Activated CD4-positive, alpha-beta T cell treated with anti-CD3 and anti-CD28 coated beads, Interleukin-2, amount 50 U/mL, for 16 hours (primary cell): Measurements from ENCODE around the gene PKIG.

Experiments used
- DNase-seq: peaks from one replicate; pipeline ENCODE4 v3.0.0-alpha.2; 2020

The PKIG gene

DNA sequence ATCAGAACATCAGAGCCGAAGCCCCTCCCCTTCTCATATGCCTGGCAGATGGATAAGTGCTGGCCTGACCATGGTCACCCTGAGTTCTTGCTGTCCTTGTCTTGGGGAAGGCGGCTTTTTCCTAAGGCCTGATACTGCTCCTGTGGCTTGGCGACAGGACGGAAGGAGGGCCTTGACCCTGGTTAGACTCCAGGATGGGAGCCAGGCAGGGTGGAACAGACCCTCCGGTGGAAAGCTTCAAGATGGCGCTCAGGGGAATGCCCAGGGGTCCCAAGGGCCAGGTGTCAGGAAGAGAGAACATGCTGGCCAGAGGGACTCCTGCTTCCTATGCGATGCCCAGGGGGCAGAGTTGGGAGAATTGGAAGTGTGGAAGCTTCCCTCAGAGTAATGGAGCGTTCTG lies 39.6 kb downstream of the PKIG start:
- DNase-seq, result no peak

DNA sequence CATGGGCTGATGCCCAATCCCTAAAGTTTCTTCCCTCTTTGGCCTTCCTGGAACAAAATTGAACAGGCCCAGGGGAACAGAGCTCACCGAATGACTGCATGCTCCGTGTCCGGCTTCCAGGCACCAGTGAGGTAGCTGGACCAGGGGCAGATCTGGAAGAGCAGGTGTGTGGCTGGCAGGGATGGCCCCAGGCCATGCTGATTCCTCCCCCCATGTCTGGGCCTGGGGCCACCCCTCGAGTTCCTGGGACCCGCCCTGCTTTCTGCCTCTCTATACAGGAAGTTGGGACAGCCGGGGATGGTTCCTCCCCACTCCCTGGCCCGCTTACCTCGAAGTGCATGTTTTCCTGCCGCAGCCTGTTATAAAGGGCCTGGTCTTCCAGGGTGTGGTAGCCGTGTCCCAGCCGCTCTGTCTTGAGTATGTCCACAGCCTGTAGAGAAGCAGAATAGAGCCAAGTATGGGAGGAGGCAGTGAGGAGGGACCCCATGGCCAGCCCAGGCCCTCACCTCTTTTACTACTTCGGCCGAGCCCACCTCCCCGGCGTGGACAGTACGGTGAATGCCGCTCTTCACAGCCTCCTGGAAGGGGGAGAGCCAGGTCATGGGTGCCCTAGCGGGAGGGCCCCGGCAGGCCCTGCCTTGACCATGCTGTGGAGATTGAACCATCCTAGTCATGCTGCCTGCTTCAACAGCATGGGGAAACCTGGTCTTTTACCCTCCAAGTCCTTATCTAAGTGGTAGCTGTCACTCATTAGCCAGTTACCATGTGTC lies 40.3 kb downstream of the PKIG start:
- no peak for DNase-seq

DNA sequence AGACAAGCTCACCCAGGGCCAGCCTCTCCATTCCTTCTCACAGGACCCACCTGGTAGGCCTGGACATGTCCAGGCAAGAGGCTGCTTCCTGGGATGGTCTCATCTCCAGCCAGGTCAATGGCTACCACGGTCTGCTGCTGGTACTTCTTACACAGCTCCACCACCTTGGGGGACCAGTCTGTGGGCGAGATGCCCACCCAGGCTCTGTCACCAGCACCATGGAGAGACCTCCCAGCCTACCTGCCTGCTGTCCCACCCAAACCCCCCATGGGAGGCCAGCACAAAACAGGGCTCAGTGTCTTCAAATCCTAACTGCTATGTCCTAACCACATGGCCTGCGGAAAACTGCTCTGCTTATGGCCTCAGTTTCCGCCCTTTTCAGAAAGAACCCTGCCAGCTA lies 41.8 kb downstream of the PKIG start:
- no peak for DNase-seq

DNA sequence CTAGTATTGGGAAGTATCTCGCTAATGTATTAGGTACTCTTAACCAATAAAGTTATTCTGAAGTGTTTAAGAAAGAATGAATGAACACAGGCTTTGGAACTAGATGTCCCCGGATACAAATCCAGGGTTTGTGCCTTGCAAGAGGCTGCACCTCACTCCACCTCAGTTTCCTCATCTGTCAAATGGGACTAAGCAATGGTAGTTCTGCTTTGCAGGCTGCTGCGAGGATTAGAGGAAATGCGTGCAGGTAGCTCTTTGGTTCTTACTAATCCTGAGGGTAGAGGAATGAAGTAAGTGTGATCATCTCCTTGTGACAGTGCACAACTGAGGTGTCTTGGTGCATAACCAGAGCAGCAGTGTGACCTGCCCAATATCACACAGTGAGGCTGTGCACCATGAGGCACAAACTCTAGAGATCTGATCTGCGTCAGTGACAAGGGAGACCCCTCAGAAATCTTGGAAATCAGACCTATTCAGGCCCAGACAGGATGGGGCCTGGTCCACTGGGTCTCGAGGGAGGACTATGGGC lies 42.4 kb downstream of the PKIG start:
- DNase-seq, result peak; percentile 42

DNA sequence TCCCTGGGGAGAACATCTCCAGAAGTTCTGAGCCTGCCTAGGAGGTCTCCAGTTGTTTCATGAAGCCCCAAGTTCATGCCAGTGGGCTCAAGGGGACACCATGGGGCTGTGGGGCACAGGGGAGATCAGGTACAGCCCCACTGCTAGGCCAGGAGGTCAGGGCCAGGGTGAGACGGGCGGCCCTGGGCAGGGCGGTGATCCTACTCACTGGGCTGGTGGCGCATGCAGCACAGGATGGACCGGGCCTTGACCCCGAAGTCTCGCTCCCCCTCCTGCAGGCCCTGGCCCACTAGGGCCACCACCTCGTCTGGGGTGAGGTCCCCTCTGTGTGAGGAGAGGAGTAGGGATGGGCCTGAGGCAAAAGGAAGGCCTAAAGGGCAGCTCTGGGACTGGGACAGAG lies 43.0 kb downstream of the PKIG start:
- DNase-seq, result no peak

DNA sequence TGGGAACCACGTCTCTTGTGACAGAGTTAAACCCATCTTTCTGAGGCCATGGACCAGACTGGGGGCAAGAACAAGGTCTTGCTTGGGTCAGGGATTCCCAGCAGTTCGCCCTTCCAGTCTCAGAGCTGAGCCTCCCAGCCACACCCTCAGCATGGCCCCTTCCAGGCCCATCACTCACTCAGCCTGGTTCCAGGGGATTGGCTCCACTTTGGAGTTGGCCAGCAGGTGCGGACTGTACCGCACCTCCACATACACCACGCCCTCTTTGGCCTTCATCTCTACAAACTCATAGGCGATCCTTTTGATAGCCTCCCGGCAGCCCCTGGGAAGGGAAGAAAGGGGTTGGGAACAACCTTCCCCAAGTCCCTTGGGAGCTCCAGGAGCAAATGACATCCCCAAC lies 43.9 kb downstream of the PKIG start:
- DNase-seq, result no peak

DNA sequence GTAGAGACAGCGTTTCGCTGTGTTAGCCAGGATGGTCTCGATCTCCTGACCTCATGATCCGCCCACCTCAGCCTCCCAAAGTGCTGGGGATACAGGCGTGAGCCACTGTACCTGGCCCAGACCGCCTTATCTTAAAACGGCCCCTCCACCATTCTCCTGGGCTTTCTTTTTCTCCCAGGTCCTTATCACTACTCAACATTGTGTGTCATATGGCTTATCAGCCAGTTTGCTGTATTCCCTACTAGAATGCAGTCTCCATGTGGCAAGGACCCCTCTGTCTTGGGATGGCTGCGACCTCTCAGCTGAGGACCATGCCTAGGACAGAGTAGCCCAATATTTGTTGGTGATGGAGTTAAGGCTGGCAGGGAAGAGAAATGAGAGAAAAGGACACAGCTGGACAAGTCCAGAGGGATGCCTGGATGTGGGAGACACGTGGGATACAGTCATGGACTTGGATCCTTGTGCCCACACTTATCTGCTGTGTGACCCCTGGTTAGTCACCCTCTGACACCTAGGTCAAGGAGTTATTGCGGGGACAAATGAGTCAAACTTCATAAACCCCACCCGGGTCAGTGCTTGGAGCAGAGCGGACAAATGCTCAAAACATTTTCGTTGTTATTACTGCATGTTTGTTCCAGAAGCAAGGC lies 45.1 kb downstream of the PKIG start:
- no peak for DNase-seq

DNA sequence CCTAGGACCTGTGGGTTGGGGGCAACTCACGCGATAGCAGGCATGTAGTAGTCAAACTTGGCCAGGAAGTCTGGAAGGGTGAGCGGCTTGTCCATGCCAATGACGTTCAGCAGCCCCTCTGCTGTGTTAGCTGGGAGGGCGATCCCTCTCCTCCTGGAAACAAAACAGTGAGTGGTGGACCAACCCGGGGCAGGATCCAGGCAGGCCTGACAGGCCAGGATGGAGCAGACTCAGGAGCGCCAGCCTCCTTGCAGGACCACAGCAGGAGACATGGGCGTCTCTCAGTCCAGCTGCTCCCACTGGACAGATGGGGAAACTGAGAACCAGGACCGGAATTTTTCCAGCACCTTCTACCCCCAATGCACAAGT lies 46.6 kb downstream of the PKIG start:
- no peak for DNase-seq

DNA sequence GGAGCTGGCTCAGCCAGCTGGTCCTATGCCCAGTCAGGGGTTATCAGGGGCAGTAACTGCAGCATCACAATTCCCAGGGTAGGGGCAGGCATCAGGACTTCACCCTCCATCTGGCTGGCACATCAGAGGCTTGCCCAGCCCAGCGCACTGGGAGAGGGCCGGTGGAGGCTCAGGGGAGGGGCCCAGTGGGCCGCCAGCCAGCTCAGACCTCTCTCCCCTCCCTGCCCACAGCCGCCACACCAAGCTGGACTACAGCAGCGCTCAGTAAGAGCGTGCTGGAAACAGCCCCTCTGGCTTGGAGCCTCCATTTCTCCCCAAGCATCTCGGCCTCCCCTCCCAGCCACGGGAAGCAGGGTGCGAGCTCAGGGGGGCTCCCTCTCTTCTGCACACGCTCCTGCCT lies 47.2 kb downstream of the PKIG start:
- no peak for DNase-seq

DNA sequence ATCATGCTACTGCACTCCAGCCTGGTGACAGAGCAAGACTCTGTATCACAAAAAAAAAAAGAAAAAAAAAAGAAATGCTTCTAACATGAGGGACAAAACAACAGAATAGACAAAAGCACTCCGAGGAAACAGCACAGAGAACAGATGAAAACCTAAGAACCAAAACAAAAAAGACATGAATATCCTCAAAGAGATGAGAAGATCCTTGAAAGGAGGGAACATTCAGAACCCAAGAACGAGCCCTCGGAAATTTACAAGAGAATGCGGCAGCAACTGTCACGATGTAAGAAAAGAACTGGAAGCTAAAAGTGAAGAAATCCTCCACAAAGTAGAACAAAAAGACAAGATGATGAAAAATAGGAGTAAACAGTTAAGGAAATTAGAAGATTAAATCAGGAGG lies 47.9 kb downstream of the PKIG start:
- no peak for DNase-seq

DNA sequence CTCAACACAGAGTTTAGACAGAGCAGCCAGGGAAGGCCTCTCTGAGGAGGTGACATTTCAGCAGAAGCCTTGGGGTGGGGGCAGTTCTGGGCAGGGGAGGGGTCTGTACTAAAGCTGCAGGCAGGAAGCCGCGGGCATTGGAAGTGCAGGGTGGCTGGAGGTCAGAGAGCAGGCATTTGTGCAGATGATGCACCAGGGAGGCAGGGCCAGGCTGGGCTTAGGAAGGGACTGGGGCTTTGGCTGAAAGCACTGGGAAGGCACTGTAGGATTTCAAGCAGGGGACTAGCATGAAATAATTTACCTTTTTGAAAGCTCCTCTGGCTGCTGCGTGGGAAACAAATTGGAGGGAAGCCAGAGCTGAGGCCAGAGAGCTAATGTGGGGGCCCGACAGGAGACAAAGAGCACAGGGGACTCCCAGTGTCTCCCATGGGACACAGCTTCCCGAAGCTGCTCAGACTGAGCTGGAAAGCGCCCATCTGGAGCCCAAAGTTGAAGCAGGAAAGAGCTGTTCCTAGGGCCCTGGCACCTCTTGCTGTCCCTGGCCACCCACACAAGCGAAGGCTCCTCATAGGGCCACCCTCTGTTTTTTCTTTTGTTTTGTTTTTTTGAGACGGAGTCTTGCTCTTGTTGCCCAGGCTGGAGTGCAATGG lies 49.8 kb downstream of the PKIG start:
- no peak for DNase-seq

DNA sequence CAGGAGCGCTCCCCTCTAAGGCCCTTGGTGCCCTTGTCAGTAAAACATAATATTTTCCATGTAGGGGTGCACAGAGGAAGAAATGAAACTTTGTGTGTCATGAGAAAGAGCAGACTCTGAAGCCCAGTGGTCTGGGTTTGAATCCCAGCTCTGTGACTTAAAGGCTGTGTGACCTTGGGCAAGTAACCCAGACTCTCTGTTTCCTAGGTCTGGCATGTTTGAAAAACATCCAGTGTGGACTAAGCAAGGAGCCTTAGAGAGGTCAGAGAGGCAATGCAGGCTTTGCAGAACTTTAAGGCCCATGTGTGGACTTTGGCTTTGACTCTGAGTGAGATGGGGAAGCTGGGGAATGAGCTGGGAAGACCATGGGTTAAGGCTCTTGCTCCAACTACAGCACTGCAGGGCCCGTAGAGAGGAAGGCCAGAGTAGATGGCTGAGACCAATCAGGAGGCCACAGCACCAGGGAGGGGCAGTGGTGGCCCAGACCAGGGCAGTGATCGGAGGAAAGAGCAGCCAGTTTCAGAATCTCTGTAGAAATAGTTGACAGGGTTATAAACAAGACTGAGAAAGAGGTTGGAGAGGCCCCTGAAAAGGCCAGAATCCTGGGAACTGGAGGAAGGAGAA lies 50.9 kb downstream of the PKIG start:
- DNase-seq, result no peak

DNA sequence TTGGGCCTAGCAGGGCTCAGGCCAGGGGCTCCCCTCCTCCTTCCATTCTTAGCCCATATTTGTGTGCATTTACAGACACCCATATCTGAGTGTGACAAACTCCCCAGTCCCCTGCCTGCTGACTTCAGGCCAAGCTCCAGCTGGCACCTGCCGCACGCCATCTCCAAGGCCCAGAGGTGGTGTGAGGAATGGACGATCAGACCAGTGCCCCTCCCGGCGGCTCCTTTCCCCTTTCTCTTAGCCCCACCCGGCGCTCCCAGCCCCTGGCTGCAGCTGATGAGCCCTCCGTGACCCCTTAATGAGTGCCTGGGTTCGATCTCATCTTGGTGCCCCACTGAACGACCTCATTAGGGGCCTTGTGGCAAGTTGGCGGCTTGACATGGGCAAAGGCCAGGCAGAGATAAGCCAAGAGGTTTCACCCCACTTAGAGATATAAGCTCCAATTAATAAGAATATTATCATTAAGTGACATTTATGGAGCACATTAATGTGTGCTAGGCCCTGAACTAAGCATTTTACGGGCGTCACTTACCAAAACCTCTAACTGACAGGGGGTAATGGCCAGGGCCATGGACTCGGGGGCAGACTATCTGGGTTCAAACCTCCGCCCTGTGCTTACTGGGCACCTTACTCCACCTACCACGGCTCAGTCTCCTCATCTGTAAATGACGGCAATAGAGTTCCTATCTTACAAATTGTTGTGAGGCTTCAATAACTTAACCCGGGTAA lies 51.7 kb downstream of the PKIG start:
- DNase-seq, result no peak

DNA sequence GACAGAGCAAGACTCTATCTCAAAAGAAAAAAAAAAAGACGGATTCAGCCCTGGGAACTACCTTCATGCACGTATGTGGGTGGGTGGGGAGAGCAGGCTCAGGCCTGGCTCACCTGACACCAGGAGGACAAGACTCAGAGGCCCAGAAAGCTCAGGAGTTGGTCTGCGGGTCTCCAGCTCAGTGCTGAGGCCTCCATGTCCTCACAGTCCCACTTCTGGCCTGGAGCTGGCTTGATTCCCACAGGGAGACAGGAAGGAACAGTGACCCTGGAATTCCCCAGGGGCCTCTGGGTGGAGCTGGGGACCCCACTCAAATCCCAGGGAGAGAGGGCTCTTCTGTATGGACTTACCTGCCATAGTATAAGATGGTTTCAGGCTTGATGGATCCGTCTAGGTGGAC lies 53.5 kb downstream of the PKIG start:
- DNase-seq, result no peak

DNA sequence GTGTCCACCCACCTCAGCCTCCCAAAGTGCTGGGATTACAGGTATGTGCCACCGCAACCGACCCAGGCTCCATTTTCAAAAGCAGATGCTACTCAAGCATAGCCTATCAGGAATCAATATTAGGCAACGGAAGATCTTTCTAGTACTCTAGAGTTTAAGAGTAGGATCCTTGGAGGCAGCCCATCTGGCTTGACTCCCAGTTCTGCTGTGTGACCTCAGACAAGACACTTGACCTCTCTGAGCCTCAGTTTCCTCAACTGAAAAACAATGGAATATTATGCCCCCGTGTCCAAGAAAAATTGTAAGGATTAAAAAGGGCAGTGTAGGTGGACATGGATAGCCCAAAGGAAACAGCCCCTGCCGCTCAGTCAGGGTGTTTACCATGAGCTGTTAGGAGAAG lies 54.7 kb downstream of the PKIG start:
- DNase-seq, result no peak

DNA sequence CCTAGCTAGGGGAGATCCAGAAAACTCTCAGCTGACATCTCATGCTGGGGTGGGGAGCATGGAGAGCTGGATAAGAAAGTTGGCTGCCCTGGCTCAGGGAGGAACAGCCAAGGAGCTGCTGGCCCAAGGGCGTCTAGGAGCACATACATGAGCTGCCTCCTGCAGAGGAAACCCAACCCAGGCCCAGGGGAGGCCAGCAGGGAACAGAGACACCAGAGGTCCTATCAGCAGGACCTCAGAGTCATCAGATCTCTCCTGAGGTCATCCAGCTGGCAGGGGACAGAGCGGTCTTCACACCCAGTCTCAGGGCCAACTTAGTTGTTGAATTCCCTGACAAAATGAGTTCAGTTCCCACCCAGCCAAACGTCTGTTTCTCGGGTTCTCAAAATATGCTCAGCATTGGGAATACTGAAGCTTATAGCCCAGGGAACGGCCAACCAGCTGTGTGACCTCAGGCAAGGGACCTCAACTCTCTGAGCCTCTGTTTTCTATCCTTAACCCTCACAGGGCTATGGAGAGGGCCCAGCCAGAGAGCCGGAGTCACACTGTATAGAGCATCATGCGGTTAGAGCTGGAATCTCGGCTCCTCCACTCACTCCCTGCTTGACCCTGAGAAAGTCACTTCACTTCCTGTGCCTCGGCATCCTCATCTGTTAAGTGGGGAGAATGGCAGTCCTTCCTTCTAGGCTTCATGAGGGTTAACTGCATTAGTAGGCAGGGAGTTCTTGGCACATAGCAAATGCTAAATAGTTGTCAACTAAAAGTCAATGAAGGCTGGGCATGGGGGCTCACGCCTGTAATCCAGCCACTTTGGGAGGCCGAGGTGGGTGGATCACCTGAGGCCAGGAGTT lies 55.4 kb downstream of the PKIG start:
- no peak for DNase-seq

DNA sequence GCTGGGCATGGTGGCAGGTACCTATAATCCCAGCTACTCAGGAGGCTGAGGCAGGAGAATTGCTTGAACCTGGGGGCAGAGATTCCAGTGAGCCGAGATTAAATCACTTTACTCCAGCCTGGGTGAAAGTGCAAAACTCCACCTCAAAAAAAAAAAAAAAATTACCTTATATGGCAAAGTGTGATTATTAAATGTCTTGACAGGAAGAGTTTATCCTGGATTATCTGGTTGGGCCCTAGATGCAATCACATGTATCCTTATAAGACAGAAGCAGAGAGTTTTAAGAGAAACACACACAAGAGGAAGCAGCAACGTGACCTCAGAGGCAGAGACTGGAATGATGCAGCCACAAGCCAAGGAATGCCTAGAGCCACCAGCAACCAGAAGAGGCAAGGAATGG lies 58.1 kb downstream of the PKIG start:
- DNase-seq, result no peak

DNA sequence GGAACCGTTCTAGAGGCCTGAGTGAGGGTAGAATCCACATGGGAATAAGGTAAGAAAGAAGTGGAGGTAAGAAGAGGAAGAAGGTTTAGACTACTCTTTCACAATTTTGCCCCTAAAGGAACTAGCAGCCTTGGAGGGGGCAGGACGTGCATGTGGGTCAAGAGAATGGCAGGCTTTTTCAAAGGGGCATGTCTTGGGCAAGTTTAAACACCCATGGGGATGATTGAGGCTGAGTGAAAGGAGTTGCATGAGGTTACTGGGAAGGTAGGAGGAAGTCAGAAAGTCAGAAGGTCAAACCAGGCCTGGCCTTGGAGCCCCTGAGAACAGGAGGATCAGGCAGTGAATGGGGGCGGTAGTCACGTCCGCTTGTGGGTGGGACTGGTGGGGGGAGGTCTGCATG lies 58.9 kb downstream of the PKIG start:
- no peak for DNase-seq

DNA sequence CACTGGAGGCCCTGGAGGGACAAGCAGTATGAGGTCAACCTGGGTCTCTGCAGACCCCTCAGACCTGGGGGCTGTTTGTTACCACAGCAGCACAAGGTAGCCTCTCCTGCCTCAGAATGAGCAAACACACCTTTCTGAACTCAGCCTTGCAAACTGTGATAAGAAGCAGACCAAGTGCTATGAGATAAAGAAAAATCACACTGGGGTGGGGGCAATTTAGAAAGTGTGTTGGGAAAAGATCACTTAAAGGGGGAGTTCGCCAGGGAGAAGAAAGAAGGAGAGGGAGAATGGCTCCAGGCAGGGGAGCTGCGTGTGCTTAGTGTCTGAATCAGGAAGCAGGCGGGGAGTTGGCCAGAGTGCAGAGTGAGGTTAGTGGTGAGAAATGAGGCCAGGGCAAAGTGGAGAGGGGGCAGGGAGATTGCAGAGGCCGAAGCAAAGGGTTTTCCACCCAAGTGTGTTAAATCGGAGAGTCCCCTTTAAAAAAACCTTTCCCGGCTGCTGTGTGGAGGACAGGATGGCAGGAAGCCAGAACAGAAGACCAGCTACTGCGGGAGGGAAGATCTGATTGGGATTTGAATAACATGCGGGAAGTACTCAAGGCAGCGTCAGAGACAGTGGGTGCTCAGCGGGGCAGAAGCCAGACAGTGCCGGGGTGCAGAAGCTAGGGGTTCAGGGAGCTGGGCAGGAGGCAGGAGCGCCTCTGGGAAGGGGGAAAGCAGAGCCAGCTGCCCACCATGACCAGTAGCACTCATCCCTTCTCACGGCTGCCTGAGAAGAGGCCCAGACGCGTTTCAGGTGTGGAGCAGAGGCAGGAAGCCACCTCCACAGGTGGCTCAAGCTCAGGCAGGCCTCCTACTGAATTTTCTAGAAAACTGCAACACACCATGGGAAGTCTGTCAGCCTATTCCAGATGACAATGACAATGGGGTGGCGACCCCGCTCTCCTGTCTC lies 60.1 kb downstream of the PKIG start:
- peak; percentile 34 for DNase-seq

DNA sequence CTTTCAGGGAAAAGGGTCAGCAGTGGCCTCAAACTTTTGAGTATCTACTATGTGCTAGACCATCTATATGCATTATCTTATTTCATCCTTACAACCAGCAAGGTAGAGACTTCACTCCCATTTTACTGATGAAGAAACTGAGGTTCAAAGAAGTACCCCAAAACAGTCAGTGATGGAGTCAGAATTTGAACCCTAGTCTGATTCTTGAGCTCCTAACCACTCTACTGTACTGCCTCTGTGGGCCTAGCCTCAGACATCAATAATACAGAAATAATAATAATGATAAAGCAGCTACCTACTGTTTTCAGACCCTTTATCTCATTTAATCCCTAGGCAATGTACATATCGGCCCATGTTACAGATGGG lies 60.8 kb downstream of the PKIG start:
- DNase-seq, result no peak
